ENCODE results near the gene TRIM69.

The TRIM69 gene

DNA sequence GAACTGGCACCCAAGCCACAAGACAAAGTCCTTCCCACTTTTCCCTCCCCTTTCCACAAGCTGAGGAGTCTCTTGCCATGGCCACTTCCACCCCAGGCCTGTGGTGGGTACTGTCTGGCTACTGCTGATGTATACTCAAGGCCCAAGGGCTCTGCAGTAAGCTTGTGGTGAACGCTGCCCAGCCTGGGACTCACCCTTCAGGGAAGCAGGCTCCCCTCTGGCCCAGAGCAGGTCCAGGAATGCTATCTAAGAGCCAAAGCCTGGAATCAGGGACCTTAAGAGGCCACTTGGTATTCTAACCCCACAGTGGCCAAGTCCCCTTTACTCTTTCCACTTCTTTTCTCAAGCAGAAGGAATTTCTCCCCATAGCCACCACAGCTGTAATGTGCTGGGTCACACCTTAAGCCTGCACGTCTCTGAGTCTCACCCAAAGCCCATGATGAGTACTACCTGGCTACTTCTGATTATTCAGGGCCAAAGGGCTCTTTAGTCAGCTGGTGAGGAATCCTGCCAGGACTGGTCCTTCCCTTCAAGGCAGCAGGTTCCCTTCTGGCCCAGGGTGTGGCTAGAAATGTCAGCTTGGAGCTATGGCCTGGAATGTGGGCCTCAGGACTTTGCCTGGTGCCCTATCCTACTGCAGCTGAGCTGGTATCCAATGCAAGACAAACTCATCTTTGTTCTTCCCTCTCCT, 29.2 kb upstream of the TRIM69 start:
- Histone ChIP-seq H3K9ac (ENCODE audit: low read length) (no peak overlapping the region), H3K9me3 (ENCODE audit: low read length) (no peaks in the 10 kb centered on the region), H3K4me1 (ENCODE audit: insufficient read depth, low read length) (peaks cover 4% of the 10 kb centered on the region), H3K36me3 (ENCODE audit: insufficient read depth, low read length) (no peaks in the 10 kb centered on the region), H3K4me3 (ENCODE audit: low read depth in 1 of 2, low read length in 2 of 2) (no peak overlapping the region), H3K27me3 (ENCODE audit: control insufficient read depth in 1 of 2, insufficient read depth in 2 of 2, low read length in 2 of 2) (no peaks in the 10 kb centered on the region), H3K27ac (ENCODE audit: low read depth, low read length) (no peak overlapping the region)

DNA sequence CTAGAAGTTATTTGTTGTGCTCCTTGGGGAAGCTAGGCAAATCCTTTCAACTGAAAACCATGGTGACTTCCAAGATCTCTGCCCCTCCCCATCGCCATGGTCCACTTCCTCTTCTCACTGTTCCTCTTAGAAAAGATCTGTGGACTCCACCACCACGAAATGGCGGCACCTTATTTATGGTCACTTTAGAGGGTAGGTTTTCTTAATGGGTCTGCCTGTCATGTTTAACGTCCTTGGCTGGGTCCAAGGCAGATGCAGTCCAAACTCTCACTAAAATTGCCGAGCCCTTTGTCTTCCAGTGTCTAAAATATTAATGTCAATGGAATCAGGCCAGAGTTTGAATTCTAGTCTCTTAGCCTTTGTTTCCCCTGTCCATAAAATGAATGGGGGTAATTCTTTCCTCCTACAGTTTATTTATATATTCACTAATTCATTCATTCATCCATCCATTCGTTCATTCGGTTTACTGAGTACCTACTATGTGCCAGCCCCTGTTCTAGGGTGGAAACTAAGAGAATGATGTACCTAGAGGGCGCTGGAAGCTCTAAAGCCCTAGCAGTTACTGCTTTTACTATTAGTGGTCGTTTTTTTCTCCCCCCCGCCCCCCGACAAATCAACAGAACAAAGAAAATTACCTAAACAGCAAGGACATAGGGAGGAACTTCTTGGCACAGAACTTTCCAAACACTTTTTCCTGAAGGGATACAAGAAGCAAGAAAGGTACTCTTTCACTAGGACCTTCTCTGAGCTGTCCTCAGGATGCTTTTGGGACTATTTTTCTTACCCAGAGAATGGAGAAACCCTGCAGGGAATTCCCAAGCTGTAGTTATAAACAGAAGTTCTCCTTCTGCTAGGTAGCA, 25.9 kb upstream of the TRIM69 start:
- H3K9ac ChIP-seq (ENCODE audit: low read length) = peak overlapping the region; percentile 92

DNA sequence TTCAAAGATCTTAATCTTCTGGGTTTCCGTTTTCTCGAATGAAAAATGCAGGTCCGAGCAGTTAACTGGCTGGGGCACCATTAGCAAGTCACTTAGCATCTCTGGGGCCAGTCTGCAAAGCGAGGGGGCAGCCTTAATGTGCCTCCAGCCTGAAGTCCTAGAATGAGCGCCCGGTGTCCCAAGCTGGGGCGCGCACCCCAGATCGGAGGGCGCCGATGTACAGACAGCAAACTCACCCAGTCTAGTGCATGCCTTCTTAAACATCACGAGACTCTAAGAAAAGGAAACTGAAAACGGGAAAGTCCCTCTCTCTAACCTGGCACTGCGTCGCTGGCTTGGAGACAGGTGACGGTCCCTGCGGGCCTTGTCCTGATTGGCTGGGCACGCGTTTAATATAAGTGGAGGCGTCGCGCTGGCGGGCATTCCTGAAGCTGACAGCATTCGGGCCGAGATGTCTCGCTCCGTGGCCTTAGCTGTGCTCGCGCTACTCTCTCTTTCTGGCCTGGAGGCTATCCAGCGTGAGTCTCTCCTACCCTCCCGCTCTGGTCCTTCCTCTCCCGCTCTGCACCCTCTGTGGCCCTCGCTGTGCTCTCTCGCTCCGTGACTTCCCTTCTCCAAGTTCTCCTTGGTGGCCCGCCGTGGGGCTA, 25.1 kb upstream of the TRIM69 start, which contains the start of the genes B2M and PATL2:
B2M (plus strand) TSS at position 422 of the 647 bp plus-strand sequence; CDS start at position 452, 30 bp downstream.
PATL2 (minus strand) TSS at position 228 of the 647 bp plus-strand sequence. CDS start 34,833 bp downstream, outside the sequence.
- peak within 1 kb of the TSS; percentile 89 to 98 for H3K4me3 ChIP-seq (ENCODE audit: low read depth in 1 of 2, low read length in 2 of 2)
- no peaks in the 10 kb centered on the region for H3K9me3 ChIP-seq (ENCODE audit: low read length)
- peaks cover 13% of the 10 kb centered on the region for H3K36me3 ChIP-seq (ENCODE audit: insufficient read depth, low read length)
- H3K9ac ChIP-seq (ENCODE audit: low read length) = peak within 1 kb of the TSS; percentile 92
- H3K4me1 ChIP-seq (ENCODE audit: insufficient read depth, low read length) = peaks cover 20% of the 10 kb centered on the region
- H3K27ac ChIP-seq (ENCODE audit: low read depth, low read length) = peak within 1 kb of the TSS; percentile 100
- no peaks in the 10 kb centered on the region for H3K27me3 ChIP-seq (ENCODE audit: control insufficient read depth in 1 of 2, insufficient read depth in 2 of 2, low read length in 2 of 2)

More for the DNA sequence above, 25.9 kb upstream of the TRIM69 start:
- Histone ChIP-seq H3K27me3 (ENCODE audit: control insufficient read depth in 1 of 2, insufficient read depth in 2 of 2, low read length in 2 of 2) (no peaks in the 10 kb centered on the region), H3K4me3 (ENCODE audit: low read depth in 1 of 2, low read length in 2 of 2) (peak overlapping the region; percentile 89 to 98), H3K4me1 (ENCODE audit: insufficient read depth, low read length) (peaks cover 20% of the 10 kb centered on the region), H3K9me3 (ENCODE audit: low read length) (no peaks in the 10 kb centered on the region), H3K27ac (ENCODE audit: low read depth, low read length) (peak overlapping the region; percentile 100), H3K36me3 (ENCODE audit: insufficient read depth, low read length) (peaks cover 5% of the 10 kb centered on the region)

DNA sequence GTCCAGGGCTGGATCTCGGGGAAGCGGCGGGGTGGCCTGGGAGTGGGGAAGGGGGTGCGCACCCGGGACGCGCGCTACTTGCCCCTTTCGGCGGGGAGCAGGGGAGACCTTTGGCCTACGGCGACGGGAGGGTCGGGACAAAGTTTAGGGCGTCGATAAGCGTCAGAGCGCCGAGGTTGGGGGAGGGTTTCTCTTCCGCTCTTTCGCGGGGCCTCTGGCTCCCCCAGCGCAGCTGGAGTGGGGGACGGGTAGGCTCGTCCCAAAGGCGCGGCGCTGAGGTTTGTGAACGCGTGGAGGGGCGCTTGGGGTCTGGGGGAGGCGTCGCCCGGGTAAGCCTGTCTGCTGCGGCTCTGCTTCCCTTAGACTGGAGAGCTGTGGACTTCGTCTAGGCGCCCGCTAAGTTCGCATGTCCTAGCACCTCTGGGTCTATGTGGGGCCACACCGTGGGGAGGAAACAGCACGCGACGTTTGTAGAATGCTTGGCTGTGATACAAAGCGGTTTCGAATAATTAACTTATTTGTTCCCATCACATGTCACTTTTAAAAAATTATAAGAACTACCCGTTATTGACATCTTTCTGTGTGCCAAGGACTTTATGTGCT, 24.5 kb upstream of the TRIM69 start:
- no peaks in the 10 kb centered on the region for H3K27me3 ChIP-seq (ENCODE audit: control insufficient read depth in 1 of 2, insufficient read depth in 2 of 2, low read length in 2 of 2)
- H3K9ac ChIP-seq (ENCODE audit: low read length) = peak overlapping the region; percentile 92
- H3K4me3 ChIP-seq (ENCODE audit: low read depth in 1 of 2, low read length in 2 of 2) = peak overlapping the region; percentile 89 to 98
- peaks cover 20% of the 10 kb centered on the region for H3K4me1 ChIP-seq (ENCODE audit: insufficient read depth, low read length)
- peak overlapping the region; percentile 100 for H3K27ac ChIP-seq (ENCODE audit: low read depth, low read length)
- H3K9me3 ChIP-seq (ENCODE audit: low read length) = no peaks in the 10 kb centered on the region
- H3K36me3 ChIP-seq (ENCODE audit: insufficient read depth, low read length) = peaks cover 19% of the 10 kb centered on the region

DNA sequence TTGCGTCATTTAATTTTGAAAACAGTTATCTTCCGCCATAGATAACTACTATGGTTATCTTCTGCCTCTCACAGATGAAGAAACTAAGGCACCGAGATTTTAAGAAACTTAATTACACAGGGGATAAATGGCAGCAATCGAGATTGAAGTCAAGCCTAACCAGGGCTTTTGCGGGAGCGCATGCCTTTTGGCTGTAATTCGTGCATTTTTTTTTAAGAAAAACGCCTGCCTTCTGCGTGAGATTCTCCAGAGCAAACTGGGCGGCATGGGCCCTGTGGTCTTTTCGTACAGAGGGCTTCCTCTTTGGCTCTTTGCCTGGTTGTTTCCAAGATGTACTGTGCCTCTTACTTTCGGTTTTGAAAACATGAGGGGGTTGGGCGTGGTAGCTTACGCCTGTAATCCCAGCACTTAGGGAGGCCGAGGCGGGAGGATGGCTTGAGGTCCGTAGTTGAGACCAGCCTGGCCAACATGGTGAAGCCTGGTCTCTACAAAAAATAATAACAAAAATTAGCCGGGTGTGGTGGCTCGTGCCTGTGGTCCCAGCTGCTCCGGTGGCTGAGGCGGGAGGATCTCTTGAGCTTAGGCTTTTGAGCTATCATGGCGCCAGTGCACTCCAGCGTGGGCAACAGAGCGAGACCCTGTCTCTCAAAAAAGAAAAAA, 23.9 kb upstream of the TRIM69 start:
- Histone ChIP-seq H3K9ac (ENCODE audit: low read length) (peak overlapping the region; percentile 92), H3K36me3 (ENCODE audit: insufficient read depth, low read length) (peaks cover 25% of the 10 kb centered on the region), H3K27me3 (ENCODE audit: control insufficient read depth in 1 of 2, insufficient read depth in 2 of 2, low read length in 2 of 2) (no peaks in the 10 kb centered on the region), H3K27ac (ENCODE audit: low read depth, low read length) (peak overlapping the region; percentile 100), H3K9me3 (ENCODE audit: low read length) (no peaks in the 10 kb centered on the region), H3K4me1 (ENCODE audit: insufficient read depth, low read length) (peaks cover 20% of the 10 kb centered on the region), H3K4me3 (ENCODE audit: low read depth in 1 of 2, low read length in 2 of 2) (peak overlapping the region; percentile 89 to 98)

DNA sequence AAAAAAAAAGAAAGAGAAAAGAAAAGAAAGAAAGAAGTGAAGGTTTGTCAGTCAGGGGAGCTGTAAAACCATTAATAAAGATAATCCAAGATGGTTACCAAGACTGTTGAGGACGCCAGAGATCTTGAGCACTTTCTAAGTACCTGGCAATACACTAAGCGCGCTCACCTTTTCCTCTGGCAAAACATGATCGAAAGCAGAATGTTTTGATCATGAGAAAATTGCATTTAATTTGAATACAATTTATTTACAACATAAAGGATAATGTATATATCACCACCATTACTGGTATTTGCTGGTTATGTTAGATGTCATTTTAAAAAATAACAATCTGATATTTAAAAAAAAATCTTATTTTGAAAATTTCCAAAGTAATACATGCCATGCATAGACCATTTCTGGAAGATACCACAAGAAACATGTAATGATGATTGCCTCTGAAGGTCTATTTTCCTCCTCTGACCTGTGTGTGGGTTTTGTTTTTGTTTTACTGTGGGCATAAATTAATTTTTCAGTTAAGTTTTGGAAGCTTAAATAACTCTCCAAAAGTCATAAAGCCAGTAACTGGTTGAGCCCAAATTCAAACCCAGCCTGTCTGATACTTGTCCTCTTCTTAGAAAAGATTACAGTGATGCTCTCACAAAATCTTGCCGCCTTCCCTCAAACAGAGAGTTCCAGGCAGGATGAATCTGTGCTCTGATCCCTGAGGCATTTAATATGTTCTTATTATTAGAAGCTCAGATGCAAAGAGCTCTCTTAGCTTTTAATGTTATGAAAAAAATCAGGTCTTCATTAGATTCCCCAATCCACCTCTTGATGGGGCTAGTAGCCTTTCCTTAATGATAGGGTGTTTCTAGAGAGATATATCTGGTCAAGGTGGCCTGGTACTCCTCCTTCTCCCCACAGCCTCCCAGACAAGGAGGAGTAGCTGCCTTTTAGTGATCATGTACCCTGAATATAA, 23.0 kb upstream of the TRIM69 start:
- no peaks in the 10 kb centered on the region for H3K9me3 ChIP-seq (ENCODE audit: low read length)
- peak overlapping the region; percentile 89 to 98 for H3K4me3 ChIP-seq (ENCODE audit: low read depth in 1 of 2, low read length in 2 of 2)
- H3K9ac ChIP-seq (ENCODE audit: low read length) = no peak overlapping the region
- H3K36me3 ChIP-seq (ENCODE audit: insufficient read depth, low read length) = peaks cover 32% of the 10 kb centered on the region
- H3K27ac ChIP-seq (ENCODE audit: low read depth, low read length) = peak overlapping the region; percentile 100
- H3K27me3 ChIP-seq (ENCODE audit: control insufficient read depth in 1 of 2, insufficient read depth in 2 of 2, low read length in 2 of 2) = no peaks in the 10 kb centered on the region
- peaks cover 20% of the 10 kb centered on the region for H3K4me1 ChIP-seq (ENCODE audit: insufficient read depth, low read length)

DNA sequence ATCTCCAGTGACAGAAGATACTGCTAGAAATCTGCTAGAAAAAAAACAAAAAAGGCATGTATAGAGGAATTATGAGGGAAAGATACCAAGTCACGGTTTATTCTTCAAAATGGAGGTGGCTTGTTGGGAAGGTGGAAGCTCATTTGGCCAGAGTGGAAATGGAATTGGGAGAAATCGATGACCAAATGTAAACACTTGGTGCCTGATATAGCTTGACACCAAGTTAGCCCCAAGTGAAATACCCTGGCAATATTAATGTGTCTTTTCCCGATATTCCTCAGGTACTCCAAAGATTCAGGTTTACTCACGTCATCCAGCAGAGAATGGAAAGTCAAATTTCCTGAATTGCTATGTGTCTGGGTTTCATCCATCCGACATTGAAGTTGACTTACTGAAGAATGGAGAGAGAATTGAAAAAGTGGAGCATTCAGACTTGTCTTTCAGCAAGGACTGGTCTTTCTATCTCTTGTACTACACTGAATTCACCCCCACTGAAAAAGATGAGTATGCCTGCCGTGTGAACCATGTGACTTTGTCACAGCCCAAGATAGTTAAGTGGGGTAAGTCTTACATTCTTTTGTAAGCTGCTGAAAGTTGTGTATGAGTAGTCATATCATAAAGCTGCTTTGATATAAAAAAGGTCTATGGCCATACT, 21.1 kb upstream of the TRIM69 start:
- H3K4me3 ChIP-seq (ENCODE audit: low read depth in 1 of 2, low read length in 2 of 2) = no peak overlapping the region
- H3K9ac ChIP-seq (ENCODE audit: low read length) = no peak overlapping the region
- H3K27me3 ChIP-seq (ENCODE audit: control insufficient read depth in 1 of 2, insufficient read depth in 2 of 2, low read length in 2 of 2) = no peaks in the 10 kb centered on the region
- H3K36me3 ChIP-seq (ENCODE audit: insufficient read depth, low read length) = peaks cover 39% of the 10 kb centered on the region
- H3K9me3 ChIP-seq (ENCODE audit: low read length) = no peaks in the 10 kb centered on the region
- peaks cover 16% of the 10 kb centered on the region for H3K4me1 ChIP-seq (ENCODE audit: insufficient read depth, low read length)
- no peak overlapping the region for H3K27ac ChIP-seq (ENCODE audit: low read depth, low read length)

DNA sequence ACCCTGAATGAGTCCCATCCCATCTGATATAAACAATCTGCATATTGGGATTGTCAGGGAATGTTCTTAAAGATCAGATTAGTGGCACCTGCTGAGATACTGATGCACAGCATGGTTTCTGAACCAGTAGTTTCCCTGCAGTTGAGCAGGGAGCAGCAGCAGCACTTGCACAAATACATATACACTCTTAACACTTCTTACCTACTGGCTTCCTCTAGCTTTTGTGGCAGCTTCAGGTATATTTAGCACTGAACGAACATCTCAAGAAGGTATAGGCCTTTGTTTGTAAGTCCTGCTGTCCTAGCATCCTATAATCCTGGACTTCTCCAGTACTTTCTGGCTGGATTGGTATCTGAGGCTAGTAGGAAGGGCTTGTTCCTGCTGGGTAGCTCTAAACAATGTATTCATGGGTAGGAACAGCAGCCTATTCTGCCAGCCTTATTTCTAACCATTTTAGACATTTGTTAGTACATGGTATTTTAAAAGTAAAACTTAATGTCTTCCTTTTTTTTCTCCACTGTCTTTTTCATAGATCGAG, 20.5 kb upstream of the TRIM69 start:
- Histone ChIP-seq H3K9me3 (ENCODE audit: low read length) (no peaks in the 10 kb centered on the region), H3K4me3 (ENCODE audit: low read depth in 1 of 2, low read length in 2 of 2) (no peak overlapping the region), H3K9ac (ENCODE audit: low read length) (no peak overlapping the region), H3K27me3 (ENCODE audit: control insufficient read depth in 1 of 2, insufficient read depth in 2 of 2, low read length in 2 of 2) (no peaks in the 10 kb centered on the region), H3K27ac (ENCODE audit: low read depth, low read length) (no peak overlapping the region), H3K4me1 (ENCODE audit: insufficient read depth, low read length) (peaks cover 16% of the 10 kb centered on the region), H3K36me3 (ENCODE audit: insufficient read depth, low read length) (peaks cover 39% of the 10 kb centered on the region)

DNA sequence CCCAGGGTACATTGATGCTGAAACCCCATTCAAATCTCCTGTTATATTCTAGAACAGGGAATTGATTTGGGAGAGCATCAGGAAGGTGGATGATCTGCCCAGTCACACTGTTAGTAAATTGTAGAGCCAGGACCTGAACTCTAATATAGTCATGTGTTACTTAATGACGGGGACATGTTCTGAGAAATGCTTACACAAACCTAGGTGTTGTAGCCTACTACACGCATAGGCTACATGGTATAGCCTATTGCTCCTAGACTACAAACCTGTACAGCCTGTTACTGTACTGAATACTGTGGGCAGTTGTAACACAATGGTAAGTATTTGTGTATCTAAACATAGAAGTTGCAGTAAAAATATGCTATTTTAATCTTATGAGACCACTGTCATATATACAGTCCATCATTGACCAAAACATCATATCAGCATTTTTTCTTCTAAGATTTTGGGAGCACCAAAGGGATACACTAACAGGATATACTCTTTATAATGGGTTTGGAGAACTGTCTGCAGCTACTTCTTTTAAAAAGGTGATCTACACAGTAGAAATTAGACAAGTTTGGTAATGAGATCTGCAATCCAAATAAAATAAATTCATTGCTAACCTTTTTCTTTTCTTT, 19.2 kb upstream of the TRIM69 start:
- H3K9me3 ChIP-seq (ENCODE audit: low read length) = no peaks in the 10 kb centered on the region
- H3K4me1 ChIP-seq (ENCODE audit: insufficient read depth, low read length) = peaks cover 16% of the 10 kb centered on the region
- H3K27me3 ChIP-seq (ENCODE audit: control insufficient read depth in 1 of 2, insufficient read depth in 2 of 2, low read length in 2 of 2) = no peaks in the 10 kb centered on the region
- no peak overlapping the region for H3K27ac ChIP-seq (ENCODE audit: low read depth, low read length)
- peaks cover 39% of the 10 kb centered on the region for H3K36me3 ChIP-seq (ENCODE audit: insufficient read depth, low read length)
- no peak overlapping the region for H3K9ac ChIP-seq (ENCODE audit: low read length)
- no peak overlapping the region for H3K4me3 ChIP-seq (ENCODE audit: low read depth in 1 of 2, low read length in 2 of 2)
